Hematopoietic multipotent progenitor cell treated with erythropoietin and hydrocortisone succinate and interleukin-3 and kit ligand, for 4 days (in vitro differentiated cells): ENCODE data around the gene FDPS.
A peak's percentile ranks its signal among the peaks of the same experiment; 100 is the strongest.
"Not testable (repeated sequence)": the region's sequence is repeated elsewhere in the genome, so short reads cannot be mapped to it uniquely, and the experiment has no call there.

ENCODE experiments used
- DNase-seq: peaks from one replicate; pipeline ENCODE4 v3.0.0-alpha.2; 2015

The FDPS gene

DNA sequence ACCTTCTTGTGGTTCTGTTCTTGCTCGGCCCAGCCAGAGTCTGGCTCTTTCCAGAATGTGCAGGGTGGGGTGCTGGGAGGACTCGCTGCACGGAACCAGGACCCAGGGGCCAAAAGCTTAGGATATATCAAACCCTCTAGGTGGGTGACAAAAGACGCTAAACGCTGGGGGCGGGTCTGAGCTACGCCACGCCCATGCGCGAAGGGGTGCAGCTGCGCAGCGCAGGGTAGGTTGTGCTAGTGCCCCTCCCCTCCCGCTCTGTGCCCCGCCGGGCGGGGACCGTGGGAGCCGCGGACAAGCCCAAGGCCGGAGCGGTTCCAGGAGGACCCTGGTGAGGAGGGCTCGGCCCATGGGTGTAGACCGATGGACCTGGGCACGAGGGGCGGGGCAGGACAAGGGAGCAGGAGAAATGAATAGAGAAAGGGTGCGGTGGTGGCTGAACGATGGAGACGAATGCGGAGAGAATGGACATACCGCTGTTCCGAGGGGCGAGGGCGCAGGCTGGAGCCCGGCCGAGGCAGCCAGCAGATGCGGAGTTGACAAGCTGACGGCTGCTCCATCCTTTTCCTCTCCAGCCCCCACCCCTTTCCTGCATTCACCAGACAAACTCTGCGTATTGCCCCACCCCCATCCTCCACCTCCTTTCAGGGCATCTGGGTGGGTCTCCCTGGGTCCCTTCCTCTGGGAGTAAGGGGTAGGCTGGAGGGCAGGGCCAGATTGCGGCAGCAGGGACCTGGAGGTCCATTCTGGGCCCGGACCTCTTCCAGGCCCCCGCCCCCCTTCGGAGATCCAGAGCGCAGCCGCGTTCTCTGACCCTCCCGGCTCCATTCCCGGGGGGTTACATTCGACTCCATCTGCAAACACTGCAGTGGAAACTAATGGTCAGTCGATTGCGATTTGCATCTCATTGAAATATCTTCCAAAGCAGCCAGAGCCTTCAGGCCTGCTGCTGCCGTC lies 12.3 kb downstream of the FDPS start, which contains the start of gene RUSC1:
RUSC1 (plus strand) TSS at position 234 of the 957 bp plus-strand sequence. CDS start 880 bp downstream, outside the sequence.
- peak; percentile 89 for DNase-seq

- no peak for DNase-seq
Observed at GRCh38 chr1:155321639-155322503, 13.2 kb downstream of the FDPS start.

DNA sequence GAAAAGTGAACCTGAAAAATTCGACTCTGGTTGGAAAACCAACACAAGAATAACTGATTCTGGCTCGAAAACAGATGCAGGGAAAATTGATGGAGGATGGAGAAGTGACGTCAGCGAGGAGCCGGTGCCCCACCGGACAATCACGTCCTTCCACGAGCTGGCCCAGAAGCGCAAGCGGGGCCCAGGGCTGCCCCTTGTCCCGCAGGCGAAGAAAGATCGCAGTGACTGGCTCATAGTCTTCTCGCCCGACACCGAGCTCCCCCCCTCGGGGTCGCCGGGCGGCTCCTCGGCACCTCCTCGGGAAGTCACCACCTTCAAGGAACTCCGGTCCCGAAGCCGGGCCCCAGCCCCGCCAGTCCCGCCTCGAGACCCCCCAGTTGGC lies 13.9 kb downstream of the FDPS start:
- DNase-seq = peak; percentile 46

DNA sequence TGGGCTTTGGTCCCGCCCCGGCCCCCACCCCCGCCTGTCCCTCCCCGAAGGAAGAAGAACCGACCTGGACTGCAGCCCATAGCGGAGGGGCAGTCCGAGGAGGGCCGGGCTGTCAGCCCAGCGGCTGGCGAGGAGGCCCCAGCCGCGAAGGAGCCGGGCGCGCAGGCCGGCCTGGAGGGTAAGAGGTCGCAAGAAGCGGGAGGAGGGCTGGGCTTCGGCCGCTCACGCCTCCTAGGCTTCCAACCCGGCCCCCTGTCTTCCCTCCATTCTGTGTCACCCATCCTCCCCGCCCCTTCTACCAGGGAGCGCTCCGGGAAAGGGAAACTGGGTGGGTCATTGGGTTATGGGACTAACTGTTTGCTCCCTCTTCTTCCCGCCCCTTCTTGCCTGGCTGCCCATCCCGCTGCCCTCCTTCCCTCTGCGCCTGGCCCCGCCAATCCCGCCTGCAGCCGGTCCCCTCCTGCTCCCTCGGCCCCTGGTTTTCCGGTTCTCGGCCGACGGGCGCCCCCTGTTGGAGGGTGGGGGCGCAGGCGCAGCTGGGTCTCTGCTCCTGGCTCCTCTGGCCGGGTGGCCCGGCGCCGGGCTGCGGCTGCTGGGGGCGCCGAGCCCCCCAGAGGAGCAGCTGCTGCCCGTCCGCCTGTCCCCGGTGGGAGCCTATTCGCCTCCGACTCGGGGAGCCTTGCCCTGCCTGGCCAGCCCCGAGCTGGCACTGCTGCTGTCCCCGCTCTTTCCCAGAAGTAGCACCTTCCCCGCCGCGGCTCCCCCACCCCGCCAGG lies 14.5 kb downstream of the FDPS start:
- peak; percentile 93 for DNase-seq

GRCh38 chr1:155323729-155324036 lies 15.0 kb downstream of the FDPS start:
- peak; percentile 95 for DNase-seq

GRCh38 chr1:155324037-155324716 lies 15.5 kb downstream of the FDPS start:
- peak; percentile 98 for DNase-seq

DNA sequence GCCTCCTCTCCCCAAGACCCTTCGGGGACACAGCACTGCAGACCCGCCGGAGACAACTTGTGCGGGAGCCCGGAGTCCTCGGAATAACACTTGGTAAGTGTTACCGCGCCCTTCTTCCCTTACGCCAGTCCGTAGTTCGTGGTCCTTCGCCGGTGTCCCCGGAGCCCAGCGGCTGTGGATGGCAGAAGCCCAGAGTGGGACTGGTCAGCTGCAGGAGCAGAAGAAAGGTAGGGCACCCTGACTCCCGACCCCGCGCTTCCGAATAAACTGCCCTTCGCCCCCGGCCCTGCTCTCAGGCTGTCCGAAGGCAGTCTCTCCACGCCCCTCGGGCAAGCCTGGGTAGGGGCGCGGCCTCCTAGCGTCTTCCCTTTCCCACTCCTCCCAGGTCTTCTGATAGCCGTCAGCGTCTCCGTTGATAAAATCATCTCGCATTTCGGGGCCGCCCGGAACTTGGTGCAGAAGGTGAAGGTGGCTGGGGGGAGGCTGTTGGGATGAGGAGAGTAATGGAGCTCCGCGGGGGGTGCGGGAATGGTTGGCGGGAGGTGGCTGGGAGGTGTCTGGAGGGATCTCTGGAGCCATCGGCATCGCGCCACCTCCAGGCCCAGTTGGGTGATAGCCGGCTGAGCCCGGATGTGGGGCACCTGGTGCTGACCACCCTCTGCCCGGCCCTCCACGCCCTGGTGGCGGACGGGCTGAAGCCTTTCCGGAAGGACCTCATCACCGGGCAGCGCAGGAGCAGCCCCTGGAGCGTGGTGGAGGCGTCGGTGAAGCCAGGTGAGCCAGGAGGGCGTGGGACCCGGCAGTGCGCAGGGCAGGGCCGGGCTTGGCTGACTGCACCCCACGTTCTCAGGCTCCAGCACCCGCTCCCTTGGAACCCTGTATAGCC lies 16.3 kb downstream of the FDPS start:
- peak; percentile 66 for DNase-seq

- no peak for DNase-seq
Observed at GRCh38 chr1:155325603-155325893, 16.9 kb downstream of the FDPS start.

GRCh38 chr1:155326020-155326526 lies 17.4 kb downstream of the FDPS start:
- no peak for DNase-seq

DNA sequence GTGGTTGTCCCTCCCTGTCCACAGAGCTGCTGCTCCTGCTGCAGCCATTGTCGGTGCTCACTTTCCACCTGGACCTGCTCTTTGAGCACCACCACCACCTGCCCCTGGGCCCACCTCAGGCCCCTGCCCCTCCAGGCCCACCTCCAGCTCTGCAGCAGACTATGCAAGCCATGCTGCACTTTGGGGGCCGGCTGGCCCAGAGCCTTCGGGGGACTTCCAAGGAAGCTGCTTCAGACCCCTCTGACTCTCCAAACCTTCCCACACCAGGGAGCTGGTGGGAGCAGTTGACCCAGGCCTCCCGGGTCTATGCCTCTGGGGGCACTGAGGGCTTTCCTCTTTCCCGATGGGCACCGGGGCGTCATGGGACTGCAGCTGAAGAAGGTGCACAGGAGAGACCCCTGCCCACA lies 18.0 kb downstream of the FDPS start:
- no peak for DNase-seq

DNA sequence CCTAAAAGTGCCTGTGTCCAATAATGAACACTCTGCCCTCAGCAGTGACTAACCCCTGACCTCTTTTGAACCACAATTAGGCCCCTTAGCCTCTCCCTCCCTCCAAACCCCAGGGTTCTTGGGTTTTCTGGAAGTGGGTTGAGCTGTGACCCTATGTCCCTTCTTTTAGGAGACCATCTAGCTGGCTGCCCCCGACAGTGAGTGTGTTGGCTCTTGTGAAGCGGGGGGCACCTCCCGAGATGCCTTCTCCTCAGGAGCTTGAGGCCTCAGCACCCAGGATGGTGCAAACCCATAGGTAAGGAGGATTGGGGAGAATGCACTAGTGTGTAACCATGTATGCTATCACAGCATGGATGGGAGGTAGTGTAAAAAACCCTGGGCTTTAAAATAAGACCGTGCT lies 19.3 kb downstream of the FDPS start:
- DNase-seq = no peak

- not testable (repeated sequence) for DNase-seq
Observed at GRCh38 chr1:155328856-155329255, 20.2 kb downstream of the FDPS start.

- no peak for DNase-seq
Observed at GRCh38 chr1:155329980-155330598, 21.4 kb downstream of the FDPS start.

DNA sequence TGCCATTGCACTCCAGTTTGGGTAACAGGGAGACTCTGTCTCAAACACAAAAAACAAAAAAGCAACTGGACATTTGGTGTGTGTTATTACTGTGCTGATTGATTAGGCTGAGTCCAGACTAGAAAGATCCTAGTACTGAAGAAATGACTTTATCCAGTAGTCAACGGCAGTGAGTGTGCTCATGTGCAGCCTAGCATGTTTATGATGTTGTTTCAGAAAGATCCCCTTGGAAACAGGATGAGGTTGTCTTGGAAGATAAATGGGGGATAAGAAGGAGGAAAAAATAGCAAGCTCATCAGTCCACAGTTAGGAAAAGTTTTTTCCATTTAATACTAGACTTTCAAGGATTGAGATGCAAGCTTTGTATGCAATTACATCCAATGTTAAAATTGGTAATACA lies 26.3 kb downstream of the FDPS start:
- no peak for DNase-seq

GRCh38 chr1:155339515-155340097 lies 30.9 kb downstream of the FDPS start:
- DNase-seq = no peak

DNA sequence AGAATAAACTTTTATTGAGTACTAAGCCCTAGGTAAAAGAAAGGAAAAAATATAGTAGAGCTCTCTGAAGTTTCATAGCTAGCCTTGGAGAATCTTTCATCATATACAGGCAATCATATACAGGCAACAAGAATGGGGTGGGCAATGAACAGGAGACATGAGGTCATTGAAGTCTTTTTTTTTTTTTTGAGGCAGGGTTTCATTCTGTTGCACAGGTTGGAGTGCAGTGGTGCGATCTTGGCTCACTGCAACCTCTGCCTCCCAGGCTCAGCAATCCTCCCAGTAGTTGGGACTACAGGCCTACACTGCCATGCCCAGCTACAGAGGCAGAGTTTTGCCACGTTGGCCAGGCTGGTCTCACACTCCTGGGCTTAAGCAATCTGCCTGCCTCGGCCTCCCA lies 34.2 kb downstream of the FDPS start:
- no peak for DNase-seq

GRCh38 chr1:155352631-155353030 lies 44.0 kb downstream of the FDPS start:
- DNase-seq = no peak

DNA sequence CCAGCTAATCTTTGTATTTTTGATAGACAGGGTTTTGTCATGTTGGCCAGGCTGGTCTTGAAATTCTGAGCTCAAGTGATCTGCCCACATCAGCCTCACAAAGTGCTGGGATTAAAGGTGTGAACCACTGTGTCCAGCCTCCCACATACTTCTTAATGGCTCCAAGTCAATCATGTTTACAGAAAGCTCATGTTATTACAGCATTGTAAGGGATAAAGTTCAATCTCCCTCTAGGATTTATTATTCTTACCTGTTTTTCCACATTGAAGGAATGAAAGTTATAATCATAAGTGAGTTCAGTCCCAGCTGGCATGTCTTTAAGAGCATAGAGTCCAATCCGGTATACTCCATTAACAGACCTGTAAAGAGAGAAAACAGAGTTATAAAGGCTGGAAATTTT lies 51.4 kb downstream of the FDPS start:
- DNase-seq = no peak
